Measurements from ENCODE around the gene CD70. TPM values are rescaled to one million over a fixed set of nuclear protein-coding genes. Genes with fewer than 3 reads are reported as not detected.

The CD70 gene
- polyA plus RNA-seq, 3 donors = 0.12 TPM; not detected in 2

GRCh38 chr19:6576869-6577475 is 14.0 kb downstream of the CD70 start:
- H3K27ac Mint-ChIP-seq = no peak overlapping the region
- H3K4me3 Mint-ChIP-seq = no peak overlapping the region
- 54% methylated on average over 3 of the region's 5 CpGs for WGBS (ENCODE audit: insufficient coverage)
- H3K36me3 Mint-ChIP-seq = no peaks in the 10 kb centered on the region
- no peak for DNase-seq
- TF ChIP-seq, protein P1, sequence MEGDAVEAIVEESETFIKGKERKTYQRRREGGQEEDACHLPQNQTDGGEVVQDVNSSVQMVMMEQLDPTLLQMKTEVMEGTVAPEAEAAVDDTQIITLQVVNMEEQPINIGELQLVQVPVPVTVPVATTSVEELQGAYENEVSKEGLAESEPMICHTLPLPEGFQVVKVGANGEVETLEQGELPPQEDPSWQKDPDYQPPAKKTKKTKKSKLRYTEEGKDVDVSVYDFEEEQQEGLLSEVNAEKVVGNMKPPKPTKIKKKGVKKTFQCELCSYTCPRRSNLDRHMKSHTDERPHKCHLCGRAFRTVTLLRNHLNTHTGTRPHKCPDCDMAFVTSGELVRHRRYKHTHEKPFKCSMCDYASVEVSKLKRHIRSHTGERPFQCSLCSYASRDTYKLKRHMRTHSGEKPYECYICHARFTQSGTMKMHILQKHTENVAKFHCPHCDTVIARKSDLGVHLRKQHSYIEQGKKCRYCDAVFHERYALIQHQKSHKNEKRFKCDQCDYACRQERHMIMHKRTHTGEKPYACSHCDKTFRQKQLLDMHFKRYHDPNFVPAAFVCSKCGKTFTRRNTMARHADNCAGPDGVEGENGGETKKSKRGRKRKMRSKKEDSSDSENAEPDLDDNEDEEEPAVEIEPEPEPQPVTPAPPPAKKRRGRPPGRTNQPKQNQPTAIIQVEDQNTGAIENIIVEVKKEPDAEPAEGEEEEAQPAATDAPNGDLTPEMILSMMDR (IDR thresholded peaks at IDR 0.05) = no peak
- intact Hi-C loops (cut with micrococcal nuclease) = loop anchor here (5.0 kb wide), 1 partner anchor 45 kb away; the partner anchor contains the start of gene TNFSF9 (in 2 of the 2)
- peaks cover 0 to 3% (median 0%) of the 10 kb centered on the region in 7 donors for H3K9me3 Mint-ChIP-seq
- Histone ChIP-seq H3K27ac (ENCODE audit: low read depth in 1 of 2, low read length in 2 of 2) (peak overlapping the region; percentile 78 to 86), H3K9me3 (replicated peaks in 1 of 2; ENCODE audit: control insufficient read depth in 1 of 2, insufficient read depth in 1 of 2, low read length in 2 of 2) (no peaks in the 10 kb centered on the region), H3K9ac (ENCODE audit: insufficient read depth, low read length, poor library complexity, severe bottlenecking) (no peak overlapping the region), H3K79me2 (ENCODE audit: insufficient read depth, low read length) (no peaks in the 10 kb centered on the region), H3K4me1 (ENCODE audit: control insufficient read depth in 1 of 2, insufficient read depth in 2 of 2, low read length in 2 of 2) (peaks cover 43 to 56% of the 10 kb centered on the region in 2 donors), H4K20me1 (ENCODE audit: insufficient read depth, low read length) (no peaks in the 10 kb centered on the region), H2AFZ (ENCODE audit: insufficient read depth, low read depth, low read length, poor library complexity, severe bottlenecking) (no peak overlapping the region), H3K4me3 (replicated peaks in 1 of 3; ENCODE audit: low read depth in 2 of 3, low read length in 3 of 3) (peak overlapping the region in 1 of 3 experiments; percentile 26), H3K27me3 (ENCODE audit: control insufficient read depth in 2 of 2, insufficient read depth in 2 of 2, low read length in 2 of 2) (peaks cover 0 to 2% of the 10 kb centered on the region in 2 donors), H3K36me3 (replicated peaks in 1 of 2; ENCODE audit: control insufficient read depth in 1 of 2, insufficient read depth in 2 of 2, low read length in 2 of 2) (no peaks in the 10 kb centered on the region), H3K4me2 (replicated peaks; ENCODE audit: extremely low read depth, low read length, poor library complexity, severe bottlenecking) (peak overlapping the region; percentile 46)
- peaks cover 2 to 9% (median 5%) of the 10 kb centered on the region in 3 donors for H3K27me3 Mint-ChIP-seq (ENCODE audit: low read depth in 3 of 3)
- peaks cover 28% of the 10 kb centered on the region for H3K4me1 Mint-ChIP-seq

- no CpG with 5 or more reads among the region's 1 CpG for WGBS (ENCODE audit: insufficient coverage)
- Histone ChIP-seq H3K4me3 (replicated peaks in 1 of 3; ENCODE audit: low read depth in 2 of 3, low read length in 3 of 3) (no peak overlapping the region), H3K79me2 (ENCODE audit: insufficient read depth, low read length) (no peaks in the 10 kb centered on the region), H3K36me3 (replicated peaks in 1 of 2; ENCODE audit: control insufficient read depth in 1 of 2, insufficient read depth in 2 of 2, low read length in 2 of 2) (no peaks in the 10 kb centered on the region), H3K27ac (ENCODE audit: low read depth in 1 of 2, low read length in 2 of 2) (no peak overlapping the region), H3K4me1 (ENCODE audit: control insufficient read depth in 1 of 2, insufficient read depth in 2 of 2, low read length in 2 of 2) (peaks cover 44 to 58% of the 10 kb centered on the region in 2 donors), H3K9me3 (replicated peaks in 1 of 2; ENCODE audit: control insufficient read depth in 1 of 2, insufficient read depth in 1 of 2, low read length in 2 of 2) (no peaks in the 10 kb centered on the region), H3K9ac (ENCODE audit: insufficient read depth, low read length, poor library complexity, severe bottlenecking) (no peak overlapping the region), H3K27me3 (ENCODE audit: control insufficient read depth in 2 of 2, insufficient read depth in 2 of 2, low read length in 2 of 2) (peaks cover 0 to 6% of the 10 kb centered on the region in 2 donors), H2AFZ (ENCODE audit: insufficient read depth, low read depth, low read length, poor library complexity, severe bottlenecking) (no peak overlapping the region), H3K4me2 (replicated peaks; ENCODE audit: extremely low read depth, low read length, poor library complexity, severe bottlenecking) (no peak overlapping the region), H4K20me1 (ENCODE audit: insufficient read depth, low read length) (no peaks in the 10 kb centered on the region)
- no peaks in the 10 kb centered on the region for H3K36me3 Mint-ChIP-seq
- peaks cover 22% of the 10 kb centered on the region for H3K4me1 Mint-ChIP-seq
- no peak for DNase-seq
- H3K27ac Mint-ChIP-seq = peak overlapping the region in 1 of 7 donors; percentile 17
- peaks cover 3 to 22% (median 10%) of the 10 kb centered on the region in 3 donors for H3K27me3 Mint-ChIP-seq (ENCODE audit: low read depth in 3 of 3)
- intact Hi-C loops (cut with micrococcal nuclease) = no loop called here
- peaks cover under 1 to 12% (median 5%) of the 10 kb centered on the region in 7 donors for H3K9me3 Mint-ChIP-seq
- TF ChIP-seq, protein P1 (IDR thresholded peaks at IDR 0.05) = no peak
- no peak overlapping the region for H3K4me3 Mint-ChIP-seq
These were observed 17.6 kb downstream of the CD70 start for GRCh38 chr19:6573350-6573749.
